ENCODE data around the gene C12orf56. TPM values are rescaled to one million over a fixed set of nuclear protein-coding genes. Genes with fewer than 3 reads are reported as not detected.

Gene C12orf56
- total and polyA plus RNA-seq, 9 of the 15 experiments (the other 6 are each of a cell fraction or from before 2014, with no cell fraction given), result 0.40 to 4.8 (median 1.2) TPM

DNA sequence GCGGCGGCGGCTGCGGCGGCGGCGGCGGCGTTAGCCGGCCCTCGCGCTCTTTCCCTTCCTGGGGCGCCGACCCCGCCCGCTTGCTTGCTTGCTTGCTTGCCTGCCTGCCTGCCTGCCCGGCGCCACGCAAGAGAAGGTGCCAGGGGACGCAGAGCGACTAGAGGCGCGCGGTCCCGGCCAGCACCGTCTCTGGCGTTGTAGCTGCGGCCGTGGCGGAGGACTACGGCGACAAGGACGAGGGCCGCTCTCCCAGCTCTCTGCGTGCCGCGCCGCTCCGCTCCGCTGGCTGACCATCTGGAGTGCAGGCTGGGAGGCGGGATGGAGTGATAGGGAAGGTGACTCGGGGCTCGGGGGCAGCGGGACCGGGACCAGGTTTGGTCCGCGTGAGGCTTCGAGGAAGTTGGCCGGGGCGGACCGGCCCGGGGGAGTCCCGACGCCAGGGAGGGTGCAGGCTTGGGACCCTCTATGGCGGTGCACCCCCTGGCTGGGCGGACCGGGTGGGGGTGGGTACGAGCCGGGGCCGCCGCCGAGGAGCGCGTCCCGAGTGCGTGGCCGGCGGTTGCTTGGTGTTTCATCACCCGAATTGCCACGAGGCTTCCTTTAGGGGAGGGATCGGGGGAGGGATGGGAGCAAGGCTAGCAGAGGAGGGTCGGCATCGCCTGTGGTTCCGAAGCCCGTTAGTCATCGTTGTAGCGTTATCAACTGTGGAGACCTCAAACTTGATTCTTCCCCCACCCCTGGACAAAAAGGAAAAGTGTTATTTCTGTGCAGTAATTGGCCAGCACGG, 14.1 kb upstream of the C12orf56 start (continued):
- TF ChIP-seq JUNB (CRISPR knock-in tag; conservative IDR thresholded peaks at IDR 0.05) (no peak), DDX20 (tag; IDR thresholded peaks at IDR 0.05; ENCODE audit: low read depth) (no peak), ESRRA (IDR thresholded peaks at IDR 0.05; ENCODE audit: borderline replicate concordance, low read depth) (peak; percentile 63; the same call in 1 of the 2 replicates), PTBP1 (IDR thresholded peaks at IDR 0.05; ENCODE audit: low read depth, low read length) (no peak), NONO (IDR thresholded peaks at IDR 0.05; ENCODE audit: low read depth in 2 of 2, low read length in 1 of 2) (peak in 1 of 2 experiments; percentile 68; a peak in 2 of 4 replicates), ZNF347 (CRISPR knock-in tag; IDR thresholded peaks at IDR 0.05; ENCODE audit: low read depth) (no peak)
- TF ChIP-seq, protein P1, sequence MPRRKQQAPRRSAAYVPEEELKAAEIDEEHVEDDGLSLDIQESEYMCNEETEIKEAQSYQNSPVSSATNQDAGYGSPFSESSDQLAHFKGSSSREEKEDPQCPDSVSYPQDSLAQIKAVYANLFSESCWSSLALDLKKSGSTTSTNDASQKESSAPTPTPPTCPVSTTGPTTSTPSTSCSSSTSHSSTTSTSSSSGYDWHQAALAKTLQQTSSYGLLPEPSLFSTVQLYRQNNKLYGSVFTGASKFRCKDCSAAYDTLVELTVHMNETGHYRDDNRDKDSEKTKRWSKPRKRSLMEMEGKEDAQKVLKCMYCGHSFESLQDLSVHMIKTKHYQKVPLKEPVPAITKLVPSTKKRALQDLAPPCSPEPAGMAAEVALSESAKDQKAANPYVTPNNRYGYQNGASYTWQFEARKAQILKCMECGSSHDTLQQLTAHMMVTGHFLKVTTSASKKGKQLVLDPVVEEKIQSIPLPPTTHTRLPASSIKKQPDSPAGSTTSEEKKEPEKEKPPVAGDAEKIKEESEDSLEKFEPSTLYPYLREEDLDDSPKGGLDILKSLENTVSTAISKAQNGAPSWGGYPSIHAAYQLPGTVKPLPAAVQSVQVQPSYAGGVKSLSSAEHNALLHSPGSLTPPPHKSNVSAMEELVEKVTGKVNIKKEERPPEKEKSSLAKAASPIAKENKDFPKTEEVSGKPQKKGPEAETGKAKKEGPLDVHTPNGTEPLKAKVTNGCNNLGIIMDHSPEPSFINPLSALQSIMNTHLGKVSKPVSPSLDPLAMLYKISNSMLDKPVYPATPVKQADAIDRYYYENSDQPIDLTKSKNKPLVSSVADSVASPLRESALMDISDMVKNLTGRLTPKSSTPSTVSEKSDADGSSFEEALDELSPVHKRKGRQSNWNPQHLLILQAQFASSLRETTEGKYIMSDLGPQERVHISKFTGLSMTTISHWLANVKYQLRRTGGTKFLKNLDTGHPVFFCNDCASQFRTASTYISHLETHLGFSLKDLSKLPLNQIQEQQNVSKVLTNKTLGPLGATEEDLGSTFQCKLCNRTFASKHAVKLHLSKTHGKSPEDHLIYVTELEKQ (CRISPR knock-in tag; IDR thresholded peaks at IDR 0.05), result no peak
- TF ChIP-seq, protein P2, sequence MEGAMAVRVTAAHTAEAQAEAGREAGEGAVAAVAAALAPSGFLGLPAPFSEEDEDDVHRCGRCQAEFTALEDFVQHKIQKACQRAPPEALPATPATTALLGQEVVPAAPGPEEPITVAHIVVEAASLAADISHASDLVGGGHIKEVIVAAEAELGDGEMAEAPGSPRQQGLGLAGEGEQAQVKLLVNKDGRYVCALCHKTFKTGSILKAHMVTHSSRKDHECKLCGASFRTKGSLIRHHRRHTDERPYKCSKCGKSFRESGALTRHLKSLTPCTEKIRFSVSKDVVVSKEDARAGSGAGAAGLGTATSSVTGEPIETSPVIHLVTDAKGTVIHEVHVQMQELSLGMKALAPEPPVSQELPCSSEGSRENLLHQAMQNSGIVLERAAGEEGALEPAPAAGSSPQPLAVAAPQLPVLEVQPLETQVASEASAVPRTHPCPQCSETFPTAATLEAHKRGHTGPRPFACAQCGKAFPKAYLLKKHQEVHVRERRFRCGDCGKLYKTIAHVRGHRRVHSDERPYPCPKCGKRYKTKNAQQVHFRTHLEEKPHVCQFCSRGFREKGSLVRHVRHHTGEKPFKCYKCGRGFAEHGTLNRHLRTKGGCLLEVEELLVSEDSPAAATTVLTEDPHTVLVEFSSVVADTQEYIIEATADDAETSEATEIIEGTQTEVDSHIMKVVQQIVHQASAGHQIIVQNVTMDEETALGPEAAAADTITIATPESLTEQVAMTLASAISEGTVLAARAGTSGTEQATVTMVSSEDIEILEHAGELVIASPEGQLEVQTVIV (CRISPR knock-in tag; IDR thresholded peaks at IDR 0.05; ENCODE audit: borderline replicate concordance), result no peak
- TF ChIP-seq, protein P3, sequence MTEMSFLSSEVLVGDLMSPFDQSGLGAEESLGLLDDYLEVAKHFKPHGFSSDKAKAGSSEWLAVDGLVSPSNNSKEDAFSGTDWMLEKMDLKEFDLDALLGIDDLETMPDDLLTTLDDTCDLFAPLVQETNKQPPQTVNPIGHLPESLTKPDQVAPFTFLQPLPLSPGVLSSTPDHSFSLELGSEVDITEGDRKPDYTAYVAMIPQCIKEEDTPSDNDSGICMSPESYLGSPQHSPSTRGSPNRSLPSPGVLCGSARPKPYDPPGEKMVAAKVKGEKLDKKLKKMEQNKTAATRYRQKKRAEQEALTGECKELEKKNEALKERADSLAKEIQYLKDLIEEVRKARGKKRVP (CRISPR knock-in tag; IDR thresholded peaks at IDR 0.05), result peak; percentile 100
- TF ChIP-seq, protein P4, sequence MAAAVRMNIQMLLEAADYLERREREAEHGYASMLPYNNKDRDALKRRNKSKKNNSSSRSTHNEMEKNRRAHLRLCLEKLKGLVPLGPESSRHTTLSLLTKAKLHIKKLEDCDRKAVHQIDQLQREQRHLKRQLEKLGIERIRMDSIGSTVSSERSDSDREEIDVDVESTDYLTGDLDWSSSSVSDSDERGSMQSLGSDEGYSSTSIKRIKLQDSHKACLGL (CRISPR knock-in tag; IDR thresholded peaks at IDR 0.05; ENCODE audit: borderline replicate concordance, poor library complexity, severe bottlenecking), result no peak

Data from K562 (cell line).